ENCODE results near the gene SS18.

DNA sequence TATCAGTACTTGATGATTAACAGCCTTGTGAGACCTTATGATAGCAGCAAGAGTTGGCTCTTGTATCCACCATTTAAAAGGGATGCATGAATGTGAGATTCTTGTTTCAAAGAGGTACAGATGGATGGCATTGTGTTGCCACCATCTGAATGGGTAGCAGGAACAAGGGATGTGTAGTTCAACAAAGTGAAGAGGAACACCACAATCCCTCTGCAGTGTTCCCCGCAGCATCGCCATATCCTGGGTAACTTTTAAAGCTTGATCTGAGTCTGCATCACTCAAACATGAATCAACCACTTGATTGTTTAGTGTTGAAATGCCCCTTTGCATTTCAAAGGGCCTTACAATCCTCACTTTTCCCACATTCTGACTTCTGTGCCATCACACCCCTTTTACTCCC lies 106.7 kb downstream of the SS18 start:
- TF ChIP-seq FOXK2 (IDR thresholded peaks at IDR 0.05) = no peak
- no peak for TF ChIP-seq HDGF (IDR thresholded peaks at IDR 0.05; ENCODE audit: borderline replicate concordance)
- no peak for TF ChIP-seq FOXM1 (IDR thresholded peaks at IDR 0.05; ENCODE audit: borderline replicate concordance)
- TF ChIP-seq NFRKB (IDR thresholded peaks at IDR 0.05) = no peak
- TF ChIP-seq FOXA1 (IDR thresholded peaks at IDR 0.05) = no peak
- TF ChIP-seq ELF4 (IDR thresholded peaks at IDR 0.05) = no peak
- TF ChIP-seq ARNT (IDR thresholded peaks at IDR 0.05) = no peak
- no peak for TF ChIP-seq L3MBTL2 (conservative IDR thresholded peaks at IDR 0.05)
- TF ChIP-seq SUZ12 (IDR thresholded peaks at IDR 0.05) = no peak
- TF ChIP-seq TARDBP (IDR thresholded peaks at IDR 0.05) = no peak
- no peak for TF ChIP-seq BHLHE40 (IDR thresholded peaks at IDR 0.05; ENCODE audit: borderline replicate concordance)
